Stimulated activated CD4-positive, alpha-beta T cell treated with anti-CD3 and anti-CD28 coated beads, Interleukin-2, amount 100 ng/mL, for 24 hours (primary cell): ENCODE results near the gene DPY19L1.
"Not testable (repeated sequence)": the region's sequence is repeated elsewhere in the genome, so short reads cannot be mapped to it uniquely, and the experiment has no call there.

Experiments used
- DNase-seq, 2 donors: peaks; one replicate each; pipeline ENCODE4 v3.0.0-alpha.2; 2020

The DPY19L1 gene

DNA sequence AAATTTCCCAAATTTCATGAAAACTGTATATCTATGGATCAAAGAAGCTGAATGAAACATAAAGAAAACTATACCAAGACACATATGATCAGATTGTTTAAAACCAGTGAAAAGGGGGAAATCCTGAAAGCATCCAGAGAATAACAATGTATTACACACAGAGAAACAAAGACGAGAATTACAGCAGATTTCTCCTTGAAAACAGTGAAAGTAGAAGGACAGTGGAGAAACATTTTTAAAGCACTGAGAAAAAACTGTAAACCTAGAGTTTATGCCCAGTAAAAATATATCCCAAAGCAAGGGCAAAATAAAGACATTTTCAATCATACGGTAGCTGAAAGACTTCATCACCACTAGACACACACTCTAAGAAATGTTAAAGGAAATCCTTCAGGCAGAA is 121.0 kb downstream of the DPY19L1 start:
- no peak for DNase-seq

DNA sequence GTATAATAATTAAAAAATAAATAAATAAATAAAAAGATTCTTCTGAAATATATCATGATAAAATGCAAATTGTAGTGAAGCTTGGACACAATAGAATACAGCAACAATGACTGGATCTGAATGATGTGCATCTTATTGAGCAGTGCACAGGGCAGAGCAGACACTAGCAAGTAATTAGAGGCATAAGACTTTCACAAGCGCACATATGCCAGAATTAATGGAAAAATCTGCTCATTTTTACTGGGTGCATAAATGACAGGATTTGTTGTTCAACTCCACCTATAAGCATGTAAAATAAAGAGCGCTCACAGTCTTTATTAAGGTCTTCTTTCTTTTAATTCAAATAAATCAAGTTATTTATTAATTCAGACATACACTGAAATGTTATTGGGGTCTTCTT is 125.0 kb downstream of the DPY19L1 start:
- DNase-seq: no peak

DNA sequence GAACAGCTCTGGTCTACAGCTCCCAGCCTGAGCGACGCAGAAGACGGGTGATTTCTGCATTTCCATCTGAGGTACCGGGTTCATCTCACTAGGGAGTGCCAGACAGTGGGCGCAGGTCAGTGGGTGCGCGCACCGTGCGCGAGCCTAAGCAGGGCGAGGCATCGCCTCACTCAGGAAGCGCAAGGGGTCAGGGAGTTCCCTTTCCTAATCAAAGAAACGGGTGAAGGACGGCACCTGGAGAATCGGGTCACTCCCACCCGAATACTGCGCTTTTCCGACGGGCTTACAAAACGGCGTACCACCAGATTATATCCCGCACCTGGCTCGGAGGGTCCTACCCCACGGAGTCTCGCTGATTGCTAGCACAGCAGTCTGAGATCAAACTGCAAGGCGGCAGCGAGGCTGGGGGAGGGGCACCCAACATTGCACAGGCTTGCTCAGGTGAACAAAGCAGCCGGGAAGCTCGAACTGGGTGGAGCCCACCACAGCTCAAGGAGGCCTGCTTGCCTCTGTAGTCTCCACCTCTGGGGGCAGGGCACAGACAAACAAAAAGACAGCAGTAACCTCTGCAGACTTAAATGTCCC is 130.9 kb downstream of the DPY19L1 start:
- peak in 1 of 2 donors; percentile 2 for DNase-seq

DNA sequence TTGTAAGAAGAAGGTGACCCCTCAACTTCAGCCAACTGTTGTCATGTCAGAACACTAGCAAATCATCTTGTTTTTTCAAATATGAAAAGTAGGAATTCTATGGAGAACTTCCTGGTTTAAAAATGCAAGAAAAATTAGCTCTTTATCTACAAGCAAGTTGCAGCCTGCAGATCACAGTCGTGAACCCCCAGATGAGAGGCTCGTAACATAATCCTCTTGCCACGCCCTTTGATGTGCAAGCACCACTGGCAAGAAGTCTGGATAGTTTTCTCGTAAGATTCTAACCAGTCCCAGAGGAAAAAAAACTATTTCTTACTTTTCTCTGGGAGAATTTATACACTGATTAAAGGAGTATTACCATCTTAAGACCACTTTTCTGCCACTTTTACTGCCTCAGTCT is 132.3 kb downstream of the DPY19L1 start:
- DNase-seq: no peak

DNA sequence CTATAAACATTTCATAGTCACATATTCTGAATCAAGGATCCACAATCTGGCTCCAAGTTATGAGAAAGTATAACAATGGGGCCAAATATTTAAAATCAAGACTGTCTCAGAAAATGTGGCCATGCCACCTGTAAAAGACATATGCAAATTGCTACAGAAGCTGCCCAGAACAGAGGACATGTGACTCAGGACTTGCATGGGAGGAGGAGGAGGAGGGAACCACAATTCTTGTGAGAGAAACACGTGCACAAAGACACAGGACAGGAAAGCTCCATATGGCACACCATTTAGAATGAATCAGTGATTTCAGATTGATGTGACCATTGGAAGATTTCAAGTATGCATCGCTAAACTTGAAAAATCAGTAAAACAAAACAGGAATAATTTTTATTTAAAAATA is 133.4 kb downstream of the DPY19L1 start:
- not testable (repeated sequence) for DNase-seq

DNA sequence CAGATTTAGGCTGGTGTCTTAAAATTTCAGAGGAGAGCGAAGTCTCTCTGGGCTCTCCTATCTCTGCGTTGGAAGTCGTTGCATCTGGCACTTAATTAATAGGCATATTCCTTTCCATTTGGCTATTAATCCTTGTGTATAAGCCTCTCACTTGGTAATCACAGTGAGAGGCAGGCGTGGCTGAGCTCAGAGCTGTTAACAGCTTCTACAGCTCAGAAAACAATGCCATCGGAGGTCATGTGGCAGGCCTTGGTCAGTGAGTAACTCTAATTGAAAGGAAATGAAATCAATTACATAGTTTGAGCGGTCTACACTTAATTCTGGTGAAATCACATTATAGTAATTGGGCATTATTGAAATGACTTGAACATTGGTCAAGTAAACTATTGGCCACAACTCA is 135.1 kb downstream of the DPY19L1 start:
- no peak for DNase-seq

DNA sequence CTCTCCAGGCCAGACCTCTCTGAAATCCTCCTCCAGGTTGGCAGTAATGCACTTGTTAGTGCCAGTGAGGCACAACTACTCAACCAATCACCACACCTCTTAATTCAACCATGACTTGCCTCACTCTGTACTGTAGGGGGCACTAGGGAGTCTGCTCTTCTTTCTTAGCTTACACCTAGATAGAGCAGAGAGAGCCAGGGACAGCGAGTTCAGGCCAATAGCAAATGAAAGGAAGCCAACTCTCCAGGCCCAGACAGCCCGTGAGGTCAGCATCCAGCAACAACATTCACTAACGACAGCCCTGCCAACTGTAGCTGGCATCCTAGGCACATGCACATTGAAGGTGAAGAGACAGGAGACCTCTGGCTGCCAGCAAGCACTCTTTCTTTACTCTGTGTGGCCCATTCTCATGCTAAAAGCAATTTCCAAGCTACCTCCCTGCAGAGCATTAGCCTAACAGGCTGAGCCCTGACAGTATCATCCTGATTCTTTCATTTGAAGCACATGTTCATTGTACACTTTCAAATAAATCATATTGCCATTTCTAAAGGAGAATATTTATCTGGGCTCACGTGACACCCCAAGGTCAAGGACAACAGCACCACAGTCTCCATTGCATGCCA is 136.3 kb downstream of the DPY19L1 start:
- no peak for DNase-seq

DNA sequence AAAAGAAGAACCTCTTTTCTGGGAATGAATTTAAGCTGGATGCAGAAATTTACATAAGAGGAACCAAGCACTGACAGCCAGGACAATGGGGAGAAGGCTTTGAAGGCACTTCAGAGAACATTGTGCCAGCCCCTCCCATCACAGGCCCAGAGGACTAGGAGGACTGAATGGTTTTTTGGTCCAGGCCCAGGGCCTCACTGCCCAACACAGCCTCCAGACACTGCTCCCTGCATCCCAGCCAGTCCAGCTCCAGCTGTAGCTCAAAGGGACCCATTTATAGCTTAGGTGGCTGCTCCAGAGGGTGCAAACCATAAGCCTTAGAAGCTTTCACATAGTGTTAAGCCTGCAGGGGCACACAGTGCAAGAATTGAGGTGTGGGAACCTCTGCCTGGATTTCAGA is 142.1 kb downstream of the DPY19L1 start:
- no peak for DNase-seq

DNA sequence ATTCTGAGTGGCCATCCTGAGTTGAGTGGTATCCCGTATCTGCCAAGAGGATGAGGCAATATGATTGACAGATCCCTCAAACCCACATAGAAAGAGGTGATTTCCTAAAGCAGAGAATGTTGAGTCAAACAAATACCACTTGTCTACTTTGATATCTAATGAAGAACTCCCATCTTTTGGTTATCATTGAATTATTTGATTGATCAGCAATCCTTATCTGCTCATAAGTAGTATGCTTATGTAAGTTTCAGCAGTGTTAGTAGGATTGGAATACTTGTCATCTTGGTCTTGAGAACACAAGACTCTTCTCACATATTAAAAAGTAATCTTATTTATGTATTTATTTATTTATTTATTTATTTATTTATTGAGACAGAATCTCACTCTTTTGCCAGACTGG is 147.3 kb downstream of the DPY19L1 start:
- DNase-seq: no peak

DNA sequence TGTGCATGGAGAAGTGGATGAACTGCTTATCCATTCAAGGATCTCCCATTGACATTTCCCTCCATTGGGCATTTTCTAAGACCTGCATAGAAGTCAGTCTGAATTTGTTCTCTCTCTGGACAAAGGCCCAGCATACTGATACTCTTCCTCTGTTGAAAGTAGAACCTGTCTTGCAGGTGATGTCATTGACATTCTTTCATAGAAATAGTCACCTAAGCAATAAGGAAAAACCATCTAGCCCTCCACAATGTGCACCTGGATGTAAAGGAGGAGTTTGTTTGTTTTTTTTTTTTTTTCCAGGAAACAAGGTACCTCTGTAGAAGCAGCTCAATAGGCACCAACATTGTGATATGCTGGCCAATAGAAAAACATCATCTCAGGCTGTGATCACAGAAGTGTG is 150.4 kb downstream of the DPY19L1 start:
- DNase-seq: no peak

DNA sequence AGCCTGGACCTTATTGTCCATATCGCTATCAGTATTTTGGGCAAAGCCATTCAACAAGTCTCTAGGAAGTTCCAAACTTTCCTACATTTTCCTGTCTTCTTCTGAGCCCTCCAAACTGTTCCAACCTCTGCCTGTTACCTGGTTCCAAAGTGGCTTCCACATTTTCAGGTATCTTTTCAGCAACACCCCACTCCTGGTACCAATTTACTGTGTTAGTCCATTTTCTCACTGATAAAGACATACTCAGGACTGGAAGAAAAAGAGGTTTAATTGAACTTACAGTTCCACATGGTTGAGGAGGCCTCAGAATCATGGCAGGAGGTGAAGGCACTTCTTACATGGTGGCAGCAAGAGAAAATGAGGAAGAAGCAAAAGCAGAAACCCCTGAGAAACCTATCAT is 153.4 kb downstream of the DPY19L1 start:
- DNase-seq: not testable (repeated sequence)

DNA sequence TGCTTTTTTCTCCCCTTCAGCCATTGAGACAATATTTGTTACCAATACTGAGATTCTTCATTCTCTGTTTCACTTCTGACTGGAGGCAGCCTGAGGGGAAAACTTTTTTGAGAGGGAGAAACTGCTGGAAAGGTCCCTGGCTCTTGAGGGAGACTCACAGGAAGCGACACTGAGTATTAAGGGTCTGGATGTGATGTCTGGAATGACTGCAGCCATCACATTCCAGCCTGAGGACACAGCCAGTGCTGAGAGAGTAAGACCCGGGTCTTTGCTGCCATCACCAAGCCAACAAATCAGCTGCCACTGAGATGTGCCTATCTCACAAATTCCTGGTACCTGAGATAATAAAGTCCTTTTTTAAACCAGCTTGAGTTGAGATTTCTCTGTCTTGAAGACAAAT is 157.4 kb downstream of the DPY19L1 start:
- no peak for DNase-seq

DNA sequence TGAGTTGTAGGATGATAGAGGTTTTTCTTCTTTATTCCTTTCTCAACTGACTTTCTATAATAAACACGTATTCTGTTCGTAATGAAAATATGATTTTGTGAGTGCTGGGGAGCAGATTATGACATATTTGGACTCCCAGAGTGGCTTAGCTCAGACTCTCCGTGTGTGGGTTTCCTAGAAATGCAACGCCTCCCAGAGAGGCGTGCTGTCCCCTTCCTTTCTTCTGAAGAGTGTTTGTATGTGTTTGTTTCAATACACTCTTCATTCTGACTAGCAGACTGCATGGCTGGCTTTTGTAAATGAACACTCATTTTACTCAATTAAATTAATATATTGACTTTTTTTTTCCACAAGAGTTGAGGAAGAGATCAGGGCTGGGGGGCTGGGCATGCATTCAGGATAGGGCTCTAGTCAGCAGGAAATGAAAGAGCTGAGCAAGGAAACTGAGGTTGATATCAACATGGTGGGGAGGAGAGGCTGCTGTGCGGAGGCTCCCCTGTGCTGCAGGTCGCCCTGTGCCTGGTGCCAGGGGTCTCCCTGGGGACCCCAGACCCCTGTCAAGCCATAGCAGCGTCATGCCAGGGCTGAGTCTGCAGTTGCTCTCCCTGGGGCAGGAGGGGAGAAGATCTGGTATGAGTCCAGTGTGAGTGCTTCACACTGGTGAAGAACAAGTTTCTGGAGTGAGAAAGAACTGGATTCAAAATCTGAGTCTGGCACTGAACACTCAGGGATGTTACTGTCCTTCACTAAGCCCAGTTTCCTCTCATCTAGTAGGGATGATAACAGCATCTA is 158.1 kb downstream of the DPY19L1 start:
- not testable (repeated sequence) for DNase-seq
